ENCODE data around the gene PROSER2. TPM values are rescaled to one million over a fixed set of nuclear protein-coding genes. Genes with fewer than 3 reads are reported as not detected.

Gene PROSER2
- total and polyA plus RNA-seq, 2 of the 13 experiments (the other 11 are each of a cell fraction or from before 2014, with no cell fraction given) = 6.9 to 7.7 TPM

DNA sequence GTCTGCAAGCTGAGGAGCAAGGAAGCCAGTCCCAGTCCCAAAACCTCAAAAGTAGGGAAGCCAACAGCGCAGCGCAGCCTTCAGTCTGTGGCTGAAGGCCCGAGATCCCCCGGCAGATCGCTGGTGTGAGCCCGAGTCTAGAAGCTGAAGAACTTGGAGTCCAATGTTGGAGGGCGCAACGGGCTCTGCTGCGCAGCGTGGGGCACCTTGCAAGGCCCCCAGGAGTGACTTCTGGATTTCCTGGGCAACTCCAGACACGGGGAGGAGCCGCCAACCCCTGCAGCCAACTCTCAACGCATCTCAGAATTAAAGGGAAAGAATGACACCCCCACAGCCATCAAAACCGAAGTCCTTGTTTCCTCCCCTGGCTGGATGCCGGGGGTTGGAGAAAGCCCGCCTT is 18.8 kb upstream of the PROSER2 start (continued):
- TF ChIP-seq, protein P1, sequence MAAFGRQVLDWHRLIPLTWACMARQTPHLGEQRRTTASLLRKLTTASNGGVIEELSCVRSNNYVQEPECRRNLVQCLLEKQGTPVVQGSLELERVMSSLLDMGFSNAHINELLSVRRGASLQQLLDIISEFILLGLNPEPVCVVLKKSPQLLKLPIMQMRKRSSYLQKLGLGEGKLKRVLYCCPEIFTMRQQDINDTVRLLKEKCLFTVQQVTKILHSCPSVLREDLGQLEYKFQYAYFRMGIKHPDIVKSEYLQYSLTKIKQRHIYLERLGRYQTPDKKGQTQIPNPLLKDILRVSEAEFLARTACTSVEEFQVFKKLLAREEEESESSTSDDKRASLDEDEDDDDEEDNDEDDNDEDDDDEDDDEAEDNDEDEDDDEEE (CRISPR knock-in tag; IDR thresholded peaks at IDR 0.05) = no peak
- no peak for TF ChIP-seq ZNF607 (CRISPR knock-in tag; IDR thresholded peaks at IDR 0.05; ENCODE audit: borderline replicate concordance)

DNA sequence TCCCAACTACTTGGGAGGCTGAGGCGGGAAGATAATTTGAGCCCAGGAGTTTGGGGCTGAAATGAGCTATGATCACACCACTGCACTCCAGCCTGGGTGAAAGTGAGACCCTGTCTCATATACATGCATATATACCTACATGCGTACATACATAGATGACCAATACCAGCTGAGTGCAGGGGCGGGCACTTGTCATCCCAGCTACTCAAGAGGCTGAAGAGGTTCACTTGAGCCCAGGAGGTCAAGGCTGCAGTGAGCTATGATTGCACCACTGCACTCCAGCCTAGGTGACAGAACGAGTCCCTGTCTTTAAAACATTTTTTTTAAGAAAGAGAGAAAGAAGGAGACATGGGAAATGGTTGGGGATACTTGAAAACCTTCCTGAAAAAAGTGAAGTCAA is 17.4 kb upstream of the PROSER2 start:
- WGBS (ENCODE audit: low lambda C conversion rate) = 37% methylated on average over 4 of the region's 4 CpGs
- ATAC-seq = peak; percentile 22; the same call in 1 of the 3 replicates
- CTCF ChIA-PET (ENCODE audit: low intra/inter-chr PET ratio, low total read pairs) = no interaction called here
- Histone ChIP-seq H3K9me3 (ENCODE audit: low read length) (no peaks in the 10 kb centered on the region), H3K79me2 (ENCODE audit: insufficient read depth, low read length) (no peaks in the 10 kb centered on the region), H3K27ac (ENCODE audit: extremely low read length, insufficient read depth, low read length) (no peak overlapping the region), H3K4me2 (ENCODE audit: low read depth, low read length) (peak overlapping the region; percentile 16), H3K9ac (ENCODE audit: insufficient read depth, low read depth, low read length) (no peak overlapping the region), H3K4me3 (replicated peaks in 1 of 3; ENCODE audit: insufficient read depth in 1 of 3, low read depth in 2 of 3, low read length in 3 of 3) (no peak overlapping the region), H2AFZ (ENCODE audit: low read length) (no peak overlapping the region), H3K4me1 (ENCODE audit: insufficient read depth, low read length) (peaks cover 30% of the 10 kb centered on the region), H3K27me3 (ENCODE audit: control insufficient read depth in 1 of 2, insufficient read depth in 2 of 2, low read length in 2 of 2) (peaks cover 2 to 28% of the 10 kb centered on the region in 2 experiments; a peak in 3 of 5 replicates), H4K20me1 (ENCODE audit: insufficient read depth, low read length) (no peaks in the 10 kb centered on the region), H3K36me3 (replicated peaks in 1 of 2; ENCODE audit: control insufficient read depth in 1 of 2, insufficient read depth in 2 of 2, low read length in 2 of 2) (no peaks in the 10 kb centered on the region)
- DNase-seq (ENCODE audit: low spot score) = no peak
- no peak for FAIRE-seq
- BruUV-seq (replicated peaks) = no TSS peak
- in situ Hi-C loops (cut with HindIII; ENCODE audit: extremely low pct_ligation_motif_present, low pct_unique_long_range_greater_than_20kb) = no loop called here
- intact Hi-C loops (cut with micrococcal nuclease; ENCODE audit: unreplicated experiment) = no loop called here
- POLR2A ChIA-PET = interaction anchor here (0.6 to 1.0 kb wide), 3 partner anchors 10 to 13 kb away, joined by 4 read pairs; no protein-coding TSS in a partner anchor
- TF ChIP-seq ZNF317 (CRISPR knock-in tag; IDR thresholded peaks at IDR 0.05) = no peak
- TF ChIP-seq CHD2 (IDR thresholded peaks at IDR 0.05; ENCODE audit: low read depth, low read length) = no peak
- TF ChIP-seq, protein P2, sequence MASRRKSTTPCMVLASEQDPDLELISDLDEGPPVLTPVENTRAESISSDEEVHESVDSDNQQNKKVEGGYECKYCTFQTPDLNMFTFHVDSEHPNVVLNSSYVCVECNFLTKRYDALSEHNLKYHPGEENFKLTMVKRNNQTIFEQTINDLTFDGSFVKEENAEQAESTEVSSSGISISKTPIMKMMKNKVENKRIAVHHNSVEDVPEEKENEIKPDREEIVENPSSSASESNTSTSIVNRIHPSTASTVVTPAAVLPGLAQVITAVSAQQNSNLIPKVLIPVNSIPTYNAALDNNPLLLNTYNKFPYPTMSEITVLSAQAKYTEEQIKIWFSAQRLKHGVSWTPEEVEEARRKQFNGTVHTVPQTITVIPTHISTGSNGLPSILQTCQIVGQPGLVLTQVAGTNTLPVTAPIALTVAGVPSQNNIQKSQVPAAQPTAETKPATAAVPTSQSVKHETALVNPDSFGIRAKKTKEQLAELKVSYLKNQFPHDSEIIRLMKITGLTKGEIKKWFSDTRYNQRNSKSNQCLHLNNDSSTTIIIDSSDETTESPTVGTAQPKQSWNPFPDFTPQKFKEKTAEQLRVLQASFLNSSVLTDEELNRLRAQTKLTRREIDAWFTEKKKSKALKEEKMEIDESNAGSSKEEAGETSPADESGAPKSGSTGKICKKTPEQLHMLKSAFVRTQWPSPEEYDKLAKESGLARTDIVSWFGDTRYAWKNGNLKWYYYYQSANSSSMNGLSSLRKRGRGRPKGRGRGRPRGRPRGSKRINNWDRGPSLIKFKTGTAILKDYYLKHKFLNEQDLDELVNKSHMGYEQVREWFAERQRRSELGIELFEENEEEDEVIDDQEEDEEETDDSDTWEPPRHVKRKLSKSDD (CRISPR knock-in tag; IDR thresholded peaks at IDR 0.05; ENCODE audit: low read depth) = no peak
- TF ChIP-seq, protein P3, sequence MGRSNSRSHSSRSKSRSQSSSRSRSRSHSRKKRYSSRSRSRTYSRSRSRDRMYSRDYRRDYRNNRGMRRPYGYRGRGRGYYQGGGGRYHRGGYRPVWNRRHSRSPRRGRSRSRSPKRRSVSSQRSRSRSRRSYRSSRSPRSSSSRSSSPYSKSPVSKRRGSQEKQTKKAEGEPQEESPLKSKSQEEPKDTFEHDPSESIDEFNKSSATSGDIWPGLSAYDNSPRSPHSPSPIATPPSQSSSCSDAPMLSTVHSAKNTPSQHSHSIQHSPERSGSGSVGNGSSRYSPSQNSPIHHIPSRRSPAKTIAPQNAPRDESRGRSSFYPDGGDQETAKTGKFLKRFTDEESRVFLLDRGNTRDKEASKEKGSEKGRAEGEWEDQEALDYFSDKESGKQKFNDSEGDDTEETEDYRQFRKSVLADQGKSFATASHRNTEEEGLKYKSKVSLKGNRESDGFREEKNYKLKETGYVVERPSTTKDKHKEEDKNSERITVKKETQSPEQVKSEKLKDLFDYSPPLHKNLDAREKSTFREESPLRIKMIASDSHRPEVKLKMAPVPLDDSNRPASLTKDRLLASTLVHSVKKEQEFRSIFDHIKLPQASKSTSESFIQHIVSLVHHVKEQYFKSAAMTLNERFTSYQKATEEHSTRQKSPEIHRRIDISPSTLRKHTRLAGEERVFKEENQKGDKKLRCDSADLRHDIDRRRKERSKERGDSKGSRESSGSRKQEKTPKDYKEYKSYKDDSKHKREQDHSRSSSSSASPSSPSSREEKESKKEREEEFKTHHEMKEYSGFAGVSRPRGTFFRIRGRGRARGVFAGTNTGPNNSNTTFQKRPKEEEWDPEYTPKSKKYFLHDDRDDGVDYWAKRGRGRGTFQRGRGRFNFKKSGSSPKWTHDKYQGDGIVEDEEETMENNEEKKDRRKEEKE (IDR thresholded peaks at IDR 0.05) = no peak
- no peak for TF ChIP-seq TMF1 (CRISPR knock-in tag; IDR thresholded peaks at IDR 0.05; ENCODE audit: low read depth)
- TF ChIP-seq, protein P4, sequence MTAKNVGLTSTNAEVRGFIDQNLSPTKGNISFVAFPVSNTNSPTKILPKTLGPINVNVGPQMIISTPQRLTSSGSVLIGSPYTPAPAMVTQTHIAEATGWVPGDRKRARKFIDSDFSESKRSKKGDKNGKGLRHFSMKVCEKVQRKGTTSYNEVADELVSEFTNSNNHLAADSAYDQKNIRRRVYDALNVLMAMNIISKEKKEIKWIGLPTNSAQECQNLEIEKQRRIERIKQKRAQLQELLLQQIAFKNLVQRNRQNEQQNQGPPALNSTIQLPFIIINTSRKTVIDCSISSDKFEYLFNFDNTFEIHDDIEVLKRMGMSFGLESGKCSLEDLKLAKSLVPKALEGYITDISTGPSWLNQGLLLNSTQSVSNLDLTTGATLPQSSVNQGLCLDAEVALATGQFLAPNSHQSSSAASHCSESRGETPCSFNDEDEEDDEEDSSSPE (CRISPR knock-in tag; IDR thresholded peaks at IDR 0.05) = no peak
- no peak for TF ChIP-seq HOXD1 (CRISPR knock-in tag; IDR thresholded peaks at IDR 0.05)
- no peak for TF ChIP-seq NR2F1 (CRISPR knock-in tag; IDR thresholded peaks at IDR 0.05)
- TF ChIP-seq SP5 (CRISPR knock-in tag; IDR thresholded peaks at IDR 0.05; ENCODE audit: borderline replicate concordance, low read depth) = no peak
- TF ChIP-seq TAF15 (IDR thresholded peaks at IDR 0.05; ENCODE audit: low read depth, low read length, poor library complexity, severe bottlenecking) = no peak

Data from HepG2 (cell line).